Adrenal gland (tissue), 5 donors: ENCODE measurements around the gene OGDH.

Experiments used
- CTCF ChIP-seq, 6 experiments: fragments of 450-650 bp in 4 of 6; fragments of 200-600 bp in 2 of 6; sonication (generic) in 1 of 6; IDR thresholded peaks; 1 replicate in 5 of 6; 2 replicates in 1 of 6; pipeline versions ENCODE4 v1.5.1 to v1.8.0; 2016 to 2021; ENCODE audit warnings: antibody characterized with exemption in 6 of 6, mild to moderate bottlenecking in 2 of 6, moderate library complexity in 1 of 6
- POLR2A ChIP-seq, 2 donors: fragments of 450-650 bp; IDR thresholded peaks; one replicate each; pipeline ENCODE4 v1.6.1; 2017; ENCODE audit warnings: antibody characterized with exemption in 2 of 2, mild to moderate bottlenecking in 2 of 2, moderate library complexity in 1 of 2
- donor health status: DM: no; HTN: no; CAD: no.

GRCh38 chr7:44580945-44581878, 25.2 kb upstream of the OGDH start:
- TF ChIP-seq CTCF (IDR thresholded peaks at IDR 0.05) (no peak), POLR2A (IDR thresholded peaks at IDR 0.05) (no peak)
